Adrenal gland (tissue), 12 donors: ENCODE measurements around the gene SLC24A3. TPM values are rescaled to one million over a fixed set of nuclear protein-coding genes. Genes with fewer than 3 reads are reported as not detected.

ENCODE experiments used
- DNase-seq, 7 donors: peaks; one replicate each; pipeline ENCODE4 v3.0.0-alpha.2; 2019 to 2020
- H3K27ac ChIP-seq, 5 donors: fragments of 200-600 bp; sonication (generic) in 4 of 5; 1 replicate in 3 of 5; 2 replicates in 2 of 5; pipeline versions ENCODE4 v1.5.1 to v1.8.0; 2016 to 2020; ENCODE audit warnings: mild to moderate bottlenecking in 1 of 5
- H3K27me3 ChIP-seq: fragments of 200-600 bp; 2 replicates; pipeline ENCODE4 v1.8.0; 2021
- H3K36me3 ChIP-seq, 2 donors: fragments of 200-600 bp; replicated peaks in 1 of 2; 1 replicate in 1 of 2; 2 replicates in 1 of 2; pipeline versions ENCODE4 v1.5.1 to v1.8.0; 2018 to 2022
- H3K4me1 ChIP-seq, 2 donors: fragments of 200-600 bp; replicated peaks in 1 of 2; 1 replicate in 1 of 2; 2 replicates in 1 of 2; pipeline versions ENCODE4 v1.5.1 to v1.8.0; 2018 to 2021
- H3K4me3 ChIP-seq, 4 donors: fragments of 200-600 bp; sonication (generic) in 3 of 4; one replicate each; pipeline ENCODE4 v1.5.1; 2016 to 2018
- H3K9me3 ChIP-seq, 3 donors: fragments of 200-600 bp; sonication (generic) in 1 of 3; replicated peaks in 1 of 3; 1 replicate in 2 of 3; 2 replicates in 1 of 3; pipeline versions ENCODE4 v1.5.1 to v1.8.0; 2016 to 2021
- POLR2A ChIP-seq, 2 donors: fragments of 450-650 bp; IDR thresholded peaks; one replicate each; pipeline ENCODE4 v1.6.1; 2017; ENCODE audit warnings: antibody characterized with exemption in 2 of 2, mild to moderate bottlenecking in 2 of 2, moderate library complexity in 1 of 2
- WGBS, 4 donors: extraction: QIAGEN DNeasy Blood & Tissue Kit in 2 of 4; methylation state at CpG; one replicate each; pipeline versions ENCODE4 v1.1.5 to v1.1.7; 2013 to 2017; 5-methylcytosine and 5-hydroxymethylcytosine counted together
- intact Hi-C, 2 donors: fragments of 100-400 bp; cut with DNase I; formaldehyde crosslinking; loops; one replicate each; pipeline versions ENCODE4 v1.14.1 to v1.15.0; 2022 to 2023
- polyA plus RNA-seq, 3 donors: library from polyadenylated mRNA; stranded (reverse); fragments of 200-250 nt in 2 of 3; fragments of 350-450 nt in 1 of 3; fragmentation: Illumina TruSeq in 1 of 3; extraction: RNeasy Lipid Tissue Mini Kit (QIAGEN cat#74804) in 1 of 3; gene quantifications; one replicate each; pipeline ENCODE4 v1.2.3, GENCODE V29; 2013 to 2014
- total RNA-seq, 9 donors: library from RNA; depleted of rRNA in 4 of 9; stranded (reverse); fragments of >200 nt in 4 of 9; fragments of 120-200 nt in 1 of 9; fragmentation: NEBNext Ultra II Directional in 1 of 9; extraction: Animal tissue kit (Norgen Biotek cat#: 25700) in 1 of 9; gene quantifications; one replicate each; pipeline versions ENCODE4 v1.1.0 to v1.2.4, GENCODE V29; 2013 to 2023
- TF ChIP-seq, protein P1 (sequence below), 6 experiments: fragments of 450-650 bp in 4 of 6; fragments of 200-600 bp in 2 of 6; sonication (generic) in 1 of 6; IDR thresholded peaks; 1 replicate in 5 of 6; 2 replicates in 1 of 6; pipeline versions ENCODE4 v1.5.1 to v1.8.0; 2016 to 2021; ENCODE audit warnings: antibody characterized with exemption in 6 of 6, mild to moderate bottlenecking in 2 of 6, moderate library complexity in 1 of 6
- donor health status: healthy with polysubstance abuse.
- donor health status: Bipolar disorder and iron deficiency.
- donor health status: DM: yes; HTN: yes; CAD: no.
- donor health status: DM: no; HTN: no; CAD: no.
- donor health status: DM: no; HTN: no; CAD: no.
- donor health status: DM: yes; HTN: yes; CAD: no.

SLC24A3 gene
- total and polyA plus RNA-seq, 12 donors, result 0.89 to 44.4 (median 2.7) TPM

DNA sequence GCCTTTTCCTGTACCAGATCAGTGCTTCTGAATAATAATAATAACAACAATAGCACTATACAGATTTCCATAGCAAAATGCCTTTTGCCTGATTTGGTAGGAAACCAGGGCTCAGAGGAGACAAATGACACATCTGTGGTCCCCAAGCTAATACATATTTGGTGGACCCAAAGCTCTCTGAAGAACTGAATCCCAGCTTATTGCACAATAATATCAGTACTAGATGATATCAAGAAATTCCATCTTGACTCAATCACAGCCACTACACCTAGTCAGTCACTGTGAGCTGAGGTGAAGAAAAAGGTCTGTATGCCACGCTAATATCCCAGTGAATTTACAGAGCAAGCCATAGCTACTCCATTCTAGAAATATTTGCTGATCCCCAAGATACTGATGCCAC lies 275.0 kb downstream of the SLC24A3 start:
- Histone ChIP-seq H3K27me3 (no peaks in the 10 kb centered on the region), H3K9me3 (no peaks in the 10 kb centered on the region), H3K4me3 (no peak overlapping the region), H3K4me1 (peaks cover 0 to 7% of the 10 kb centered on the region in 2 donors), H3K36me3 (no peaks in the 10 kb centered on the region), H3K27ac (no peak overlapping the region)
- intact Hi-C loops, result no loop called here
- WGBS, 4 donors, result 92 to 100% (median 95%) methylated on average over 1 of the region's 1 CpG
- TF ChIP-seq POLR2A (IDR thresholded peaks at IDR 0.05), result no peak
- TF ChIP-seq, protein P1, sequence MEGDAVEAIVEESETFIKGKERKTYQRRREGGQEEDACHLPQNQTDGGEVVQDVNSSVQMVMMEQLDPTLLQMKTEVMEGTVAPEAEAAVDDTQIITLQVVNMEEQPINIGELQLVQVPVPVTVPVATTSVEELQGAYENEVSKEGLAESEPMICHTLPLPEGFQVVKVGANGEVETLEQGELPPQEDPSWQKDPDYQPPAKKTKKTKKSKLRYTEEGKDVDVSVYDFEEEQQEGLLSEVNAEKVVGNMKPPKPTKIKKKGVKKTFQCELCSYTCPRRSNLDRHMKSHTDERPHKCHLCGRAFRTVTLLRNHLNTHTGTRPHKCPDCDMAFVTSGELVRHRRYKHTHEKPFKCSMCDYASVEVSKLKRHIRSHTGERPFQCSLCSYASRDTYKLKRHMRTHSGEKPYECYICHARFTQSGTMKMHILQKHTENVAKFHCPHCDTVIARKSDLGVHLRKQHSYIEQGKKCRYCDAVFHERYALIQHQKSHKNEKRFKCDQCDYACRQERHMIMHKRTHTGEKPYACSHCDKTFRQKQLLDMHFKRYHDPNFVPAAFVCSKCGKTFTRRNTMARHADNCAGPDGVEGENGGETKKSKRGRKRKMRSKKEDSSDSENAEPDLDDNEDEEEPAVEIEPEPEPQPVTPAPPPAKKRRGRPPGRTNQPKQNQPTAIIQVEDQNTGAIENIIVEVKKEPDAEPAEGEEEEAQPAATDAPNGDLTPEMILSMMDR (IDR thresholded peaks at IDR 0.05), result no peak
- no peak for DNase-seq

DNA sequence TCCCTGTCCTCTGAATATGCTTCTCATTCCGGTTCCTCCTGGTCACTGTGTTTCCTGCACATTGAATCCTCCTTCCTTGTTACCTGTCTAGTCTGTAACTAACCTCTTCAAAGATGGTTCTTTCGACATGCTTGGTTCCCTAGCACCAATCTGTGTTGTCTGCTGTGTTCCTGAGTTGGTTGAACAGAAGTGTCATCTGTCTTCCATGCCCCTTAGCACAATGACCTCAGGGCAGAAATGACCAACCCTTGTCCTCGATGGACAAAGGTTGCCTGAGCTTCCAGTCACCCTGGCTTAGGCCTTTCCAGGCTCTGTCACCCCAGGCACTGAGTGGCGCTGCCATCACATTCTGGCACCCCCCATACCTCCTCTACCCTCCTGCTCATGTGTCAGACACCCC lies 278.8 kb downstream of the SLC24A3 start:
- no peak overlapping the region for H3K4me3 ChIP-seq
- H3K27ac ChIP-seq, result no peak overlapping the region
- WGBS, 4 donors, result 86 to 91% (median 88%) methylated on average over 4 of the region's 4 CpGs
- no peak for DNase-seq
- H3K27me3 ChIP-seq, result no peaks in the 10 kb centered on the region
- TF ChIP-seq, protein P1 (IDR thresholded peaks at IDR 0.05), result no peak
- no peak for TF ChIP-seq POLR2A (IDR thresholded peaks at IDR 0.05)
- no peaks in the 10 kb centered on the region for H3K9me3 ChIP-seq
- intact Hi-C loops, result loop anchor here in 1 of 2 donors (10.0 kb wide), 1 partner anchor 276 kb away; the partner anchor contains the start of gene SLC24A3
- H3K36me3 ChIP-seq, result no peaks in the 10 kb centered on the region
- H3K4me1 ChIP-seq, result peaks cover 0 to 7% of the 10 kb centered on the region in 2 donors

DNA sequence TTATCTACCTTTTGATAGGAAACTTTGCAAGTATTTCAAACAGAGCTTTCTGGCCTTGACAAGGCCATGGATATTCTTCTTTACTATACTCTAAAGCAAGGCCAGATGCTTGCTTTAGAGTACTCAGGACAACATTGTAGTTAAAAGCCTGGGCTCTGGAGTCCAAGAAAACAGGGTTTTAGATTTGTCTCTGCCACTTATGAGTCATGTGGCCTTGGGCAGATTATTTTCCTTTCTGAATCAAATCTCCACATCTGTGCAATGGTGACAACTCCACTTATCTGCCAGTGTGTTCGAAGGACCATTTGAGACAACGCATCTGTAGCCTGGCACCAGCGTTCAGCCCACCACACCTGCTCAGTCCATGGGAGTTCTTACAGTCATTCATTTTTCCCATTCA lies 279.7 kb downstream of the SLC24A3 start:
- intact Hi-C loops, result loop anchor here in 1 of 2 donors (10.0 kb wide), 1 partner anchor 277 kb away; the partner anchor contains the start of gene SLC24A3

DNA sequence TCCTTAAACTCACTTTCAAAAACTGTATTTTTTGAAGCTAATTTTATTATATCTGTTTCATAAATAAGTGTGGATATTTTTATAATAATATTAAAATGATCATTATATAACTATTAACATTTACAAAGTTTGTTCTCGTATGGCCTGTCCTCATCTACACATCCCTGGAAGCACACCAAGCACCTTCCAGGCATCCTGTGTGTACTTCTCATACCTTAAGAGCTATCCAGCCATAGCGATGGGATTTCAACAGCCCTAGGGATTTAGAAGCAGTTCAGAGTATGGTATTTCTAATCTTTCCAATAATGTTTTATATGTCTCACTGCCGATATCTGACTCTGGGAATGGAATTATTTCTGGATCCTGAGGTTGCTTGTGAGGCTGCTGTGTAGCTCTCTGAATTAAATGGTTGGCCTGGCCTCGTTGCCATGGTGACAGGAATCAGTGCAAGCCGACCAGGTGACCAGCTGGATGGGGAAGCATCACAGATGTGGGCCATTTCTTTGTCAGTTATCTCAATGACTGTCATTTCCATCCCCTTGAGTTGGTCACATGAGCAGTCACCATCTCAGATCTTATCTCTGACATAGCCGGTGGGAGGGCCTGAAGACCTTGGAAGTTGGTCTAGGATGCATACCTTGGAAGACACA lies 280.4 kb downstream of the SLC24A3 start:
- no peak for TF ChIP-seq POLR2A (IDR thresholded peaks at IDR 0.05)
- TF ChIP-seq, protein P1 (IDR thresholded peaks at IDR 0.05), result no peak
- intact Hi-C loops, result loop anchor here in 1 of 2 donors (10.0 kb wide), 1 partner anchor 278 kb away; the partner anchor contains the start of gene SLC24A3
- Histone ChIP-seq H3K36me3 (no peaks in the 10 kb centered on the region), H3K27me3 (no peaks in the 10 kb centered on the region), H3K4me1 (peaks cover 0 to 7% of the 10 kb centered on the region in 2 donors), H3K4me3 (no peak overlapping the region), H3K27ac (no peak overlapping the region), H3K9me3 (no peaks in the 10 kb centered on the region)
- DNase-seq, result peak in 1 of 7 donors; percentile 84
- WGBS, 4 donors, result 73 to 75% (median 74%) methylated on average over 6 of the region's 6 CpGs

More for the DNA sequence above, 279.7 kb downstream of the SLC24A3 start:
- no peaks in the 10 kb centered on the region for H3K27me3 ChIP-seq
- no peaks in the 10 kb centered on the region for H3K9me3 ChIP-seq
- H3K36me3 ChIP-seq, result no peaks in the 10 kb centered on the region
- DNase-seq, result peak in 3 of 7 donors; percentile 8 to 43 (median 18)
- no peak overlapping the region for H3K4me3 ChIP-seq
- no peak for TF ChIP-seq POLR2A (IDR thresholded peaks at IDR 0.05)
- TF ChIP-seq, protein P1 (IDR thresholded peaks at IDR 0.05), result no peak
- no peak overlapping the region for H3K27ac ChIP-seq
- 41 to 57% (median 49%) methylated on average over 3 of the region's 3 CpGs for WGBS, 4 donors
- peaks cover 0 to 7% of the 10 kb centered on the region in 2 donors for H3K4me1 ChIP-seq
